ENCODE measurements around the gene GGCX.

DNA sequence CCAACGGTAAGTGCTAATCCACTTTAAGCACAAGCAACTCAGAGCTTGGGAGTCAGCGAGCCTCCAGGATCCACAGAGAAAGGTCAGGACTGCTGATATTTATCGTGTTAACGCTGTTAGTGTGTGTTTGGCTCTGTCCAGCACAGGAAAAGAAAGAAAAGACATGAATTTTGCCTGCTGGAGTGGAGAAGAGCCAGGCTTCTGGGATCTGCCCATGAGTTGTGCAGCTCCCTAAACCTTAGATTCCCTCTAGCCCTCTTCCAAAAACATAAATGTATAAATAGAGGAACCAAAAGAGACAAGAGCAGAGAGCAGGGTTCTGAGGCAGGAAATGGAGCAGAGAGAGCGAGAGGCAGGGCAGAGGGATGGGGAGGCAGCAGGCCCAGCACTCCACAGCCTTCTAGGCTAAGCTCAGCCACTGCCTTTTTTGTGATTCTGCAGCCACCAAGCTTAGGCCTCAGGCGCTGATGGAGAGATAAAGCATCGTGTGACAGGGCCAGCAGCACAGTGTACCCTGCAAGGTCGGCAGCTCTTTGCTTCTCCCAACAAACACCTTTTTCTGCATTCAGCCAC, 36.9 kb downstream of the GGCX start:
- TF ChIP-seq CTCF (conservative IDR thresholded peaks at IDR 0.05; ENCODE audit: low read depth, low read length) (no peak), POLR2A (IDR thresholded peaks at IDR 0.05; ENCODE audit: low read depth, low read length) (no peak), RFX5 (IDR thresholded peaks at IDR 0.05; ENCODE audit: low read depth, low read length) (no peak), SMC3 (IDR thresholded peaks at IDR 0.05; ENCODE audit: low read depth, low read length) (no peak), MAZ (IDR thresholded peaks at IDR 0.05; ENCODE audit: borderline replicate concordance, low read depth, low read length) (no peak), RAD21 (IDR thresholded peaks at IDR 0.05; ENCODE audit: low read length) (no peak), BHLHE40 (IDR thresholded peaks at IDR 0.05; ENCODE audit: low read depth, low read length) (no peak), MAFK (IDR thresholded peaks at IDR 0.05; ENCODE audit: low read depth, low read length) (no peak)
- TF ChIP-seq, protein P1, sequence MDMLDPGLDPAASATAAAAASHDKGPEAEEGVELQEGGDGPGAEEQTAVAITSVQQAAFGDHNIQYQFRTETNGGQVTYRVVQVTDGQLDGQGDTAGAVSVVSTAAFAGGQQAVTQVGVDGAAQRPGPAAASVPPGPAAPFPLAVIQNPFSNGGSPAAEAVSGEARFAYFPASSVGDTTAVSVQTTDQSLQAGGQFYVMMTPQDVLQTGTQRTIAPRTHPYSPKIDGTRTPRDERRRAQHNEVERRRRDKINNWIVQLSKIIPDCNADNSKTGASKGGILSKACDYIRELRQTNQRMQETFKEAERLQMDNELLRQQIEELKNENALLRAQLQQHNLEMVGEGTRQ (IDR thresholded peaks at IDR 0.05; ENCODE audit: low read depth, low read length): no peak

All from IMR-90 (cell line).